T-cell (primary cell): Measurements from ENCODE around the gene ARRDC3. TPM values are rescaled to one million over a fixed set of nuclear protein-coding genes. Genes with fewer than 3 reads are reported as not detected.
A peak's percentile ranks its signal among the peaks of the same experiment; 100 is the strongest.
"Not testable (repeated sequence)": the region's sequence is repeated elsewhere in the genome, so short reads cannot be mapped to it uniquely, and the experiment has no call there.

Source experiments
- ATAC-seq, 4 experiments: fragments of 200-7000 bp in 3 of 4; fragments of 150-1000 bp in 1 of 4; cut with Tn5 transposase; replicated peaks in 1 of 4; 1 replicate in 3 of 4; 2 replicates in 1 of 4; pipeline ENCODE4 v1.10.0; 2021; ENCODE audit warnings: moderate library complexity in 3 of 4, mild to moderate bottlenecking in 2 of 4, moderate number of reproducible peaks in 1 of 4
- CTCF ChIA-PET, 2 donors: fragments of 300-600 bp; sonication (Branson Sonifier 250); formaldehyde crosslinking; loops; one replicate each; lab custom pipeline; 2022; ENCODE audit warnings: antibody characterized with exemption in 2 of 2; lab: Charles Lee
- POLR2A ChIA-PET, 2 donors: fragments of 300-600 bp; sonication (Branson Sonifier 250); formaldehyde crosslinking; loops; one replicate each; lab custom pipeline; 2022; ENCODE audit warnings: antibody characterized with exemption in 2 of 2; lab: Charles Lee
- DNase-seq, 35 experiments: peaks; one replicate each; pipeline versions ENCODE4 v3.0.0 to v3.0.0-alpha.2; 2013 to 2023
- H3K27ac ChIP-seq: one replicate; pipeline ENCODE4 v1.5.1; 2013; ENCODE audit warnings: low read length
- H3K27me3 ChIP-seq, 2 experiments: replicated peaks in 1 of 2; 1 replicate in 1 of 2; 2 replicates in 1 of 2; pipeline versions ENCODE4 v1.6.1 to v1.7.0; 2013; ENCODE audit warnings: low read length in 1 of 2, mixed read lengths in 1 of 2; ENCODE audit not compliant: control insufficient read depth in 2 of 2, insufficient read depth in 2 of 2; ENCODE audit errors: extremely low read depth in 1 of 2
- H3K36me3 ChIP-seq, 2 donors: 1 replicate in 1 of 2; 2 replicates in 1 of 2; pipeline versions ENCODE4 v1.6.1 to v1.7.0; 2013; ENCODE audit warnings: low read length in 1 of 2; ENCODE audit not compliant: control insufficient read depth in 2 of 2, insufficient read depth in 1 of 2; ENCODE audit errors: extremely low read depth in 1 of 2
- H3K4me1 ChIP-seq, 2 experiments: 1 replicate in 1 of 2; 2 replicates in 1 of 2; pipeline versions ENCODE4 v1.6.1 to v1.7.0; 2013; ENCODE audit warnings: low read length in 2 of 2, mixed read lengths in 1 of 2; ENCODE audit not compliant: insufficient read depth in 2 of 2, control insufficient read depth in 1 of 2; ENCODE audit errors: extremely low read depth in 1 of 2
- H3K4me3 ChIP-seq, 2 donors: 1 replicate in 1 of 2; 2 replicates in 1 of 2; pipeline versions ENCODE4 v1.5.1 to v1.7.0; 2013; ENCODE audit warnings: mild to moderate bottlenecking in 2 of 2, low read length in 1 of 2, moderate library complexity in 1 of 2; ENCODE audit not compliant: control insufficient read depth in 1 of 2; ENCODE audit errors: extremely low read depth in 1 of 2
- H3K9me3 ChIP-seq: 2 replicates; pipeline ENCODE4 v1.7.0; 2013
- H3K27ac Mint-ChIP-seq, 2 donors: one replicate each; pipeline ENCODE4 v1.8.0; 2020 to 2021; ENCODE audit warnings: mild to moderate bottlenecking in 2 of 2, mixed read lengths in 2 of 2
- H3K27me3 Mint-ChIP-seq, 2 donors: one replicate each; pipeline ENCODE4 v1.8.0; 2021 to 2022; ENCODE audit warnings: mixed read lengths in 2 of 2
- H3K36me3 Mint-ChIP-seq: one replicate; pipeline ENCODE4 v1.8.0; 2021; ENCODE audit warnings: mixed read lengths
- H3K4me1 Mint-ChIP-seq, 3 donors: one replicate each; pipeline ENCODE4 v1.8.0; 2020 to 2022; ENCODE audit warnings: mixed read lengths in 3 of 3, mild to moderate bottlenecking in 1 of 3
- H3K4me3 Mint-ChIP-seq, 3 donors: one replicate each; pipeline ENCODE4 v1.8.0; 2020 to 2022; ENCODE audit warnings: mild to moderate bottlenecking in 3 of 3, mixed read lengths in 3 of 3, moderate library complexity in 3 of 3
- H3K9me3 Mint-ChIP-seq, 3 donors: one replicate each; pipeline ENCODE4 v1.8.0; 2020 to 2022; ENCODE audit warnings: mixed read lengths in 3 of 3
- WGBS: methylation state at CpG from one replicate; pipeline ENCODE4 v1.1.5; 2013; ENCODE audit warnings: missing lambda C conversion rate; ENCODE audit not compliant: insufficient coverage; 5-methylcytosine and 5-hydroxymethylcytosine counted together
- total RNA-seq, 35 experiments: library from RNA in 6 of 35; stranded (reverse) in 6 of 35; fragments of 120-200 nt in 1 of 35; gene quantifications; one replicate each; pipeline versions ENCODE4 v1.2.1 to v1.2.4 and lab custom pipeline; 2013 to 2026

The ARRDC3 gene
- total RNA-seq, 5 donors from 2014 or later (not counting 1 experiment from before 2014, with no cell fraction given) = 107 to 219 (median 127) TPM

- POLR2A ChIA-PET = no interaction called here
- no peak overlapping the region for H3K27ac Mint-ChIP-seq
- CTCF ChIA-PET = interaction anchor here (1.8 to 2.1 kb wide), 3 partner anchors 11 to 24 kb away, joined by 4 to 9 read pairs (median 7); no protein-coding TSS in a partner anchor
Observed at GRCh38 chr5:91408710-91409109, 25.6 kb upstream of the ARRDC3 start.

GRCh38 chr5:91407204-91407603, 24.1 kb upstream of the ARRDC3 start:
- no peaks in the 10 kb centered on the region for H3K36me3 ChIP-seq
- DNase-seq (no peak), ATAC-seq (no peak)
- Mint-ChIP-seq H3K9me3 (no peaks in the 10 kb centered on the region), H3K27ac (no peak overlapping the region), H3K36me3 (no peaks in the 10 kb centered on the region), H3K4me3 (no peak overlapping the region), H3K4me1 (no peaks in the 10 kb centered on the region), H3K27me3 (no peaks in the 10 kb centered on the region)
- H3K4me1 ChIP-seq = no peaks in the 10 kb centered on the region
- CTCF ChIA-PET = interaction anchor here (0.6 to 2.1 kb wide), 5 partner anchors 12 to 102 kb away, joined by 3 to 9 read pairs (median 3); no protein-coding TSS in a partner anchor
- POLR2A ChIA-PET = no interaction called here
- H3K27ac ChIP-seq = no peak overlapping the region
- no peaks in the 10 kb centered on the region for H3K27me3 ChIP-seq
- no peaks in the 10 kb centered on the region for H3K9me3 ChIP-seq
- H3K4me3 ChIP-seq = no peak overlapping the region
- WGBS = 78% methylated on average over 1 of the region's 1 CpG

More at GRCh38 chr5:91408710-91409109, 25.6 kb upstream of the ARRDC3 start:
- H3K4me1 Mint-ChIP-seq = no peaks in the 10 kb centered on the region
- H3K4me3 Mint-ChIP-seq = no peak overlapping the region
- H3K27ac ChIP-seq = no peak overlapping the region
- no peaks in the 10 kb centered on the region for H3K27me3 Mint-ChIP-seq
- H3K27me3 ChIP-seq = no peaks in the 10 kb centered on the region
- H3K36me3 ChIP-seq = no peaks in the 10 kb centered on the region
- DNase-seq = no peak
- H3K36me3 Mint-ChIP-seq = no peaks in the 10 kb centered on the region
- no peak for ATAC-seq
- no peaks in the 10 kb centered on the region for H3K9me3 ChIP-seq
- H3K4me1 ChIP-seq = no peaks in the 10 kb centered on the region
- no peak overlapping the region for H3K4me3 ChIP-seq
- H3K9me3 Mint-ChIP-seq = no peaks in the 10 kb centered on the region

- Mint-ChIP-seq H3K27ac (no peak overlapping the region), H3K4me3 (no peak overlapping the region), H3K9me3 (no peaks in the 10 kb centered on the region), H3K4me1 (no peaks in the 10 kb centered on the region), H3K36me3 (peaks cover 3% of the 10 kb centered on the region), H3K27me3 (no peaks in the 10 kb centered on the region)
- no peak overlapping the region for H3K4me3 ChIP-seq
- no peaks in the 10 kb centered on the region for H3K27me3 ChIP-seq
- CTCF ChIA-PET = no interaction called here
- DNase-seq (no peak), ATAC-seq (no peak)
- no peaks in the 10 kb centered on the region for H3K36me3 ChIP-seq
- no peaks in the 10 kb centered on the region for H3K4me1 ChIP-seq
- POLR2A ChIA-PET = no interaction called here
- H3K27ac ChIP-seq = no peak overlapping the region
- H3K9me3 ChIP-seq = no peaks in the 10 kb centered on the region
Observed at GRCh38 chr5:91403438-91403837, 20.3 kb upstream of the ARRDC3 start.

- Histone ChIP-seq H3K9me3 (no peaks in the 10 kb centered on the region), H3K4me3 (no peak overlapping the region), H3K27me3 (no peaks in the 10 kb centered on the region), H3K27ac (no peak overlapping the region), H3K36me3 (no peaks in the 10 kb centered on the region), H3K4me1 (no peaks in the 10 kb centered on the region)
- no peaks in the 10 kb centered on the region for H3K9me3 Mint-ChIP-seq
- peaks cover 0 to 13% (median 7%) of the 10 kb centered on the region in 3 donors for H3K4me1 Mint-ChIP-seq
- DNase-seq (no peak), ATAC-seq (no peak)
- no CpG with 5 or more reads among the region's 2 CpGs for WGBS
- ChIA-PET POLR2A (no interaction called here), CTCF (no interaction called here)
- no peak overlapping the region for H3K27ac Mint-ChIP-seq
- H3K36me3 Mint-ChIP-seq = peaks cover 3% of the 10 kb centered on the region
- no peaks in the 10 kb centered on the region for H3K27me3 Mint-ChIP-seq
- H3K4me3 Mint-ChIP-seq = no peak overlapping the region
Observed at GRCh38 chr5:91401175-91401574, 18.1 kb upstream of the ARRDC3 start.

GRCh38 chr5:91397791-91398190, 14.7 kb upstream of the ARRDC3 start:
- CTCF ChIA-PET = no interaction called here
- Mint-ChIP-seq H3K4me1 (peaks cover 0 to 13% (median 7%) of the 10 kb centered on the region in 3 donors), H3K9me3 (no peaks in the 10 kb centered on the region), H3K27ac (no peak overlapping the region), H3K27me3 (no peaks in the 10 kb centered on the region), H3K4me3 (no peak overlapping the region), H3K36me3 (peaks cover 3% of the 10 kb centered on the region)
- Histone ChIP-seq H3K36me3 (no peaks in the 10 kb centered on the region), H3K27ac (no peak overlapping the region), H3K4me1 (no peaks in the 10 kb centered on the region), H3K9me3 (no peaks in the 10 kb centered on the region), H3K4me3 (no peak overlapping the region), H3K27me3 (no peaks in the 10 kb centered on the region)
- POLR2A ChIA-PET = no interaction called here
- ATAC-seq = no peak
- no peak for DNase-seq

GRCh38 chr5:91390268-91390667, 7.2 kb upstream of the ARRDC3 start:
- Mint-ChIP-seq H3K4me1 (peaks cover 0 to 4% (median 0%) of the 10 kb centered on the region in 3 donors), H3K4me3 (no peak overlapping the region), H3K9me3 (no peaks in the 10 kb centered on the region), H3K27ac (no peak overlapping the region), H3K36me3 (peaks cover 4% of the 10 kb centered on the region), H3K27me3 (no peaks in the 10 kb centered on the region)
- H3K27ac ChIP-seq = no peak overlapping the region
- H3K27me3 ChIP-seq = no peaks in the 10 kb centered on the region
- H3K36me3 ChIP-seq = no peaks in the 10 kb centered on the region
- no CpG with 5 or more reads among the region's 4 CpGs for WGBS
- no peak overlapping the region for H3K4me3 ChIP-seq
- peak in 1 of 4 experiments; percentile 26 for ATAC-seq
- no peaks in the 10 kb centered on the region for H3K9me3 ChIP-seq
- H3K4me1 ChIP-seq = peaks cover 0 to 10% of the 10 kb centered on the region in 2 experiments
- ChIA-PET CTCF (interaction anchor here (0.6 to 1.4 kb wide), 12 partner anchors 12 to 862 kb away, joined by 3 to 7 read pairs (median 4); no protein-coding TSS in a partner anchor), POLR2A (interaction anchor here (0.6 to 0.7 kb wide), 6 partner anchors 10 to 806 kb away, joined by 3 to 13 read pairs (median 6); no protein-coding TSS in a partner anchor)
- peak in 2 of 35 experiments; percentile 6 to 48 for DNase-seq

- H3K27me3 ChIP-seq, H3K36me3 Mint-ChIP-seq, H3K27me3 Mint-ChIP-seq, H3K4me1 Mint-ChIP-seq, H3K4me3 ChIP-seq, H3K27ac ChIP-seq, H3K4me3 Mint-ChIP-seq, DNase-seq, H3K27ac Mint-ChIP-seq, ATAC-seq, H3K36me3 ChIP-seq, H3K9me3 Mint-ChIP-seq, H3K4me1 ChIP-seq, H3K9me3 ChIP-seq: not testable (repeated sequence)
- POLR2A ChIA-PET = interaction anchor here in 1 of 2 donors (0.6 to 0.7 kb wide), 2 partner anchors 10 to 32 kb away, joined by 4 to 6 read pairs; no protein-coding TSS in a partner anchor
- CTCF ChIA-PET = interaction anchor here (0.6 to 1.4 kb wide), 4 partner anchors 30 to 793 kb away, joined by 3 to 7 read pairs (median 4); no protein-coding TSS in a partner anchor
Observed at GRCh38 chr5:91389555-91389954, 6.4 kb upstream of the ARRDC3 start.
